Peyer's patch (tissue), 4 donors: ENCODE data around the gene APOBEC3A. TPM values are rescaled to one million over a fixed set of nuclear protein-coding genes. Genes with fewer than 3 reads are reported as not detected.
A peak's percentile ranks its signal among the peaks of the same experiment; 100 is the strongest.

ENCODE experiments used
- DNase-seq, 3 donors: peaks; one replicate each; pipeline ENCODE4 v3.0.0-alpha.2; 2017 to 2019
- H3K27ac ChIP-seq, 4 donors: fragments of 200-600 bp; sonication (generic); one replicate each; pipeline ENCODE4 v1.5.1; 2016 to 2019
- H3K27me3 ChIP-seq, 2 donors: fragments of 200-600 bp; sonication (generic); one replicate each; pipeline ENCODE4 v1.5.1; 2019
- H3K36me3 ChIP-seq, 3 donors: fragments of 200-600 bp; sonication (generic); one replicate each; pipeline ENCODE4 v1.5.1; 2016 to 2019
- H3K4me1 ChIP-seq, 4 donors: fragments of 200-600 bp; sonication (generic); one replicate each; pipeline ENCODE4 v1.5.1; 2016 to 2019
- H3K4me3 ChIP-seq, 4 donors: fragments of 200-600 bp; sonication (generic); 1 replicate in 3 of 4; 2 replicates in 1 of 4; pipeline ENCODE4 v1.5.1; 2016 to 2019; ENCODE audit warnings: mild to moderate bottlenecking in 1 of 4
- H3K9me3 ChIP-seq, 4 donors: fragments of 200-600 bp; sonication (generic); one replicate each; pipeline ENCODE4 v1.5.1; 2016 to 2019; ENCODE audit warnings: mild to moderate bottlenecking in 1 of 4
- CTCF ChIP-seq, 6 experiments: fragments of 450-650 bp in 4 of 6; fragments of 200-600 bp in 2 of 6; sonication (generic) in 1 of 6; IDR thresholded peaks; one replicate each; pipeline ENCODE4 v1.5.1; 2017 to 2019; ENCODE audit warnings: antibody characterized with exemption in 6 of 6, mild to moderate bottlenecking in 3 of 6, moderate library complexity in 1 of 6
- POLR2A ChIP-seq, 2 donors: fragments of 450-650 bp; IDR thresholded peaks; one replicate each; pipeline ENCODE4 v1.5.1; 2017; ENCODE audit warnings: antibody characterized with exemption in 2 of 2, mild to moderate bottlenecking in 2 of 2, moderate library complexity in 2 of 2
- total RNA-seq, 4 donors: library from RNA; depleted of rRNA; stranded (reverse); fragments of >200 nt; gene quantifications; one replicate each; pipeline ENCODE4 v1.1.0, GENCODE V29; 2016

The APOBEC3A gene
- total RNA-seq, 4 donors from 2014 or later: 9.1 TPM; not detected in 3

GRCh38 chr22:38930512-38930911 lies 26.9 kb upstream of the APOBEC3A start:
- no peak for DNase-seq
- Histone ChIP-seq H3K4me3 (no peak overlapping the region), H3K27ac (no peak overlapping the region), H3K4me1 (peaks cover 0 to 18% (median 2%) of the 10 kb centered on the region in 4 donors), H3K36me3 (no peaks in the 10 kb centered on the region), H3K9me3 (no peaks in the 10 kb centered on the region), H3K27me3 (no peaks in the 10 kb centered on the region)
- no peak for TF ChIP-seq POLR2A (IDR thresholded peaks at IDR 0.05)
- TF ChIP-seq CTCF (IDR thresholded peaks at IDR 0.05): no peak

GRCh38 chr22:38935023-38935422 lies 22.4 kb upstream of the APOBEC3A start:
- peak in 2 of 3 donors; percentile 97 to 99 for DNase-seq
- Histone ChIP-seq H3K27me3 (no peaks in the 10 kb centered on the region), H3K9me3 (no peaks in the 10 kb centered on the region), H3K4me1 (peaks cover 0 to 8% (median 0%) of the 10 kb centered on the region in 4 donors), H3K27ac (peak overlapping the region in 2 of 4 donors; percentile 20 to 55), H3K4me3 (no peak overlapping the region), H3K36me3 (no peaks in the 10 kb centered on the region)
- TF ChIP-seq POLR2A (IDR thresholded peaks at IDR 0.05) (no peak), CTCF (IDR thresholded peaks at IDR 0.05) (no peak)

DNA sequence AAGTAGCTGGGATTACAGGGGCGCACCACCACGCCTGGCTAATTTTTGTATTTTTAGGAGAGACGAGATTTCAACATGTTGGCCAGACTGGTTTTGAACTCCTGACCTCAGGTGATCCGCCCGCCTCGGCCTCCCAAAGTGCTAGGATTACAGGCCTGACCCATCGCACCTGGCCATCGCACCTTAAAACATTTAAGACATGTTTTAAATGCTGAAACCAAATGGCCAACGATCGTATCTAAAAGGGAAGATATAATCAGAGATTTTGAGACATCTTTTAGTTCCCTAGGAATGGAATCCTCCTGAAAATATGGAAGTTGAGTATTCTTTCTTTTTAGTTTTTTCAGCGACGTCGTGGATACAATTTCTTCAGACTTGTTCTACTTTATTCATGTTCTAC lies 21.8 kb upstream of the APOBEC3A start:
- Histone ChIP-seq H3K9me3 (no peaks in the 10 kb centered on the region), H3K27ac (peak overlapping the region in 2 of 4 donors; percentile 20 to 55), H3K36me3 (no peaks in the 10 kb centered on the region), H3K27me3 (no peaks in the 10 kb centered on the region), H3K4me1 (peaks cover 0 to 8% (median 0%) of the 10 kb centered on the region in 4 donors), H3K4me3 (no peak overlapping the region)
- no peak for TF ChIP-seq POLR2A (IDR thresholded peaks at IDR 0.05)
- TF ChIP-seq CTCF (IDR thresholded peaks at IDR 0.05): no peak
- DNase-seq: no peak

DNA sequence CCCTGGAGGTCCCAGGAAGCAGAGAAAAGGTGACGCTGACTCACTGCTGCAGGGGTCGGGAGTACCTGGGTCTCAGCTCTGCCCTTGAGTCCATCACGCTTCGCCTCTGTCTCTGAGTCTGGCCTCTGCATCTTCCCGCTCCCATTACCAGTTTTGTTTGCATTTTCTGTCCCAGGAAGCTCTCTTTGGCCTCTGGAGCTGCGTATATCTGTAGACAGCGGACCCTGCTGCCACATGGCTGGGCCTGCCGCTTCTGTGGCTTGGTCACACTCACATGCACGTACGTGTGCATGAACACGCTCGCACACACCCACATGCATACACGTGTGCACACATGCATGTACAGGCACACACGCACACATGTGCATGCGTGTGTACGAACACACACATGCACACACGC lies 20.8 kb upstream of the APOBEC3A start:
- no peaks in the 10 kb centered on the region for H3K36me3 ChIP-seq
- no peaks in the 10 kb centered on the region for H3K27me3 ChIP-seq
- no peaks in the 10 kb centered on the region for H3K9me3 ChIP-seq
- H3K4me1 ChIP-seq: peaks cover 0 to 8% (median 0%) of the 10 kb centered on the region in 4 donors
- H3K27ac ChIP-seq: no peak overlapping the region
- H3K4me3 ChIP-seq: no peak overlapping the region
- TF ChIP-seq CTCF (IDR thresholded peaks at IDR 0.05) (no peak), POLR2A (IDR thresholded peaks at IDR 0.05) (no peak)
- no peak for DNase-seq

GRCh38 chr22:38937036-38937435 lies 20.4 kb upstream of the APOBEC3A start:
- TF ChIP-seq CTCF (IDR thresholded peaks at IDR 0.05) (no peak), POLR2A (IDR thresholded peaks at IDR 0.05) (no peak)
- Histone ChIP-seq H3K36me3 (no peaks in the 10 kb centered on the region), H3K9me3 (no peaks in the 10 kb centered on the region), H3K4me1 (peaks cover 0 to 8% (median 2%) of the 10 kb centered on the region in 4 donors), H3K27me3 (no peaks in the 10 kb centered on the region), H3K4me3 (no peak overlapping the region), H3K27ac (no peak overlapping the region)
- no peak for DNase-seq

DNA sequence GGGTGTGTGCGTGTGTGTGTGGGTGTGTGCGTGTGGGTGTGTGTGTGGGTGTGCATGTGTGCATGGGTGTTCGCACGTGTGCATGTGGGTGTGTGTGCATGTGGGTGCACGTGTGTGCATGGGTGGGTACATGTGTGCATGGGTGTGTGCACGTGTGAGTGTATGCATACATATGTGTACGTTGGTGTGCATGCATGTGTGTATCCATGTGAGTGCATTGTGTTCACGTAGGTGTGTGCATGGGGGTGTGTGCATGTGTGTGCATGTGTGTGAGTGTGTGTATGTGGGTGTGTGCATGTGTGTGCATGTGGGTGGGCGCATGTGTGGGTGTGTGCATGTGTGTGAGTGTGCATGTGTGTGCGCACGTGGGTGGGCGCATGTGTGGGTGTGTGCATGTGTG lies 19.9 kb upstream of the APOBEC3A start:
- no peaks in the 10 kb centered on the region for H3K36me3 ChIP-seq
- H3K9me3 ChIP-seq: no peaks in the 10 kb centered on the region
- no peaks in the 10 kb centered on the region for H3K27me3 ChIP-seq
- no peak for TF ChIP-seq CTCF (IDR thresholded peaks at IDR 0.05)
- TF ChIP-seq POLR2A (IDR thresholded peaks at IDR 0.05): no peak
- peaks cover 0 to 8% (median 3%) of the 10 kb centered on the region in 4 donors for H3K4me1 ChIP-seq
- H3K4me3 ChIP-seq: no peak overlapping the region
- no peak overlapping the region for H3K27ac ChIP-seq
- DNase-seq: no peak
